Cortex of kidney (tissue), 1 donor: Measurements from ENCODE around the gene SNX22.

Experiments used
- DNase-seq: peaks from one replicate; lab custom pipeline; 2025; lab: John Stamatoyannopoulos, UW

Gene SNX22

GRCh38 chr15:64134345-64134829 is 17.1 kb upstream of the SNX22 start:
- DNase-seq = no peak

DNA sequence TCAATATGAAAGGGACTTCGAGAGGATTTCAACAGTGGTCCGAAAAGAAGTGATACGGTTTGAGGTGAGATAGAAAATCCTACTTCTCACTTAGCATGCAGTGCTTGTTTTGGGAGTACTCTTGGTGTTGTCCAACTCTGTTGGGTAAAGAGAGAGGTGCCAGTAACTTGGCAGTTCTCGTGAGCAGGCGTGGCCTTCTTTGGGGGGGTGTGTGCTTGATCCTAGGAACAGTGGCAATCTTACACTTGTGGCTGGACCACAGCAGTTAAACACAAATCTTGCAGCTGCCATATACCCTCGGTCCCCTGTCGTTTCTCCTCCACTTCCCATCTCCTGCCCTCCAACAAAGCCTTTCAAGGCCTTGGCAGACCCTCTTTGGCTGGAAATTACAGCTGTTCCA is 15.2 kb upstream of the SNX22 start:
- DNase-seq = no peak

- DNase-seq = no peak
Observed at GRCh38 chr15:64137226-64137833, 14.2 kb upstream of the SNX22 start.

DNA sequence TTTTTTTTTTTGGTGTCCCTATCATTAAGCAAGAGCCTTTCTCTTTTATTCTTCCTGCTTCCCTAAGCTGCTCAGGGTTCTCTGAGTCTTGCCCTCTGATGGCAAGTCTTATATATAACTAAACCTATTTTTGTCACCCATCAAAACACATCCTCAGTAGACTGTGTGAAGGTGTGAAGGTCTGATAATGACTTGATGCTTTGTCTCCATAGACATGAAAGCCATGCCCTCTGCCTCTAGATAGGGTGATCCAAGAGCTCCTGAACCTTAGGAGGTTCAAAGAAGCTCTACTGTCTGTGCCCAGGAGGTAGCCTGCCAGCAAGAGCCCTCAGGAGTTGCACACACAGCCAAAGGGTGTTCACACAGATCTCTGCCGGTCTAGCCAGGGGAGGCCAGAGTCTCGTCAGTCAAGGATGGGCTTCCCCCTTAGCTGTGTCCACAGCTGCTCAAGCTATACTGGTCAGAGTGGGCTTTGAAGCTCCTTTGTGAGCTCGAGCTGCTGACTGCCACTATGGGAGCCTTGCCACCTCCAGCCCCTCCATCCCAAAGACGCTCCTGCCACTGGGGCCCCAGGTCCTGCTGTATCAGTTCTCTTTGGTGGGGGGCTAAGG is 13.1 kb upstream of the SNX22 start:
- DNase-seq = no peak

- DNase-seq = no peak
Observed at GRCh38 chr15:64141798-64142512, 9.6 kb upstream of the SNX22 start.

DNA sequence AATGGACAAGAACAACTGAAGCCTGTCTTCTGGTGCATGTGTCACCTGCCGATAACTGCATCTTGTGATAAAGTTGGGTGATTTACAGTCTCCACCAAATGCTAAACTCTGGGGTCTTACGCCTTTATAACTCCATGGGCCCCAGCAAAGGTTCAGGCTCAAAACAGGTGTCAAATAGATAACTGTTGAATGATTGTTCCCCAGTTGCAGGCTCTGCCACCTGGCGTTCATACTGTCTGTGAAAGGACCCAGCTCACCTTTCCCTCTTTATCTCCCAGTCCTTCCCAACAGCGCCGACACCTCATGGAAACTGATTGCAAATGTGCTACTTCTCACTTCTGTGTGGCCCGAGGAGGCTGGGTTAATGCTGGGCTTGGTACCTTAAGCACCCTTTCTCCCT is 8.3 kb upstream of the SNX22 start:
- no peak for DNase-seq

GRCh38 chr15:64144192-64144564 is 7.4 kb upstream of the SNX22 start:
- DNase-seq = no peak

GRCh38 chr15:64144565-64145281 is 6.8 kb upstream of the SNX22 start:
- no peak for DNase-seq

GRCh38 chr15:64146041-64146440 is 5.5 kb upstream of the SNX22 start:
- DNase-seq = no peak

GRCh38 chr15:64146520-64146884 is 5.0 kb upstream of the SNX22 start:
- no peak for DNase-seq

DNA sequence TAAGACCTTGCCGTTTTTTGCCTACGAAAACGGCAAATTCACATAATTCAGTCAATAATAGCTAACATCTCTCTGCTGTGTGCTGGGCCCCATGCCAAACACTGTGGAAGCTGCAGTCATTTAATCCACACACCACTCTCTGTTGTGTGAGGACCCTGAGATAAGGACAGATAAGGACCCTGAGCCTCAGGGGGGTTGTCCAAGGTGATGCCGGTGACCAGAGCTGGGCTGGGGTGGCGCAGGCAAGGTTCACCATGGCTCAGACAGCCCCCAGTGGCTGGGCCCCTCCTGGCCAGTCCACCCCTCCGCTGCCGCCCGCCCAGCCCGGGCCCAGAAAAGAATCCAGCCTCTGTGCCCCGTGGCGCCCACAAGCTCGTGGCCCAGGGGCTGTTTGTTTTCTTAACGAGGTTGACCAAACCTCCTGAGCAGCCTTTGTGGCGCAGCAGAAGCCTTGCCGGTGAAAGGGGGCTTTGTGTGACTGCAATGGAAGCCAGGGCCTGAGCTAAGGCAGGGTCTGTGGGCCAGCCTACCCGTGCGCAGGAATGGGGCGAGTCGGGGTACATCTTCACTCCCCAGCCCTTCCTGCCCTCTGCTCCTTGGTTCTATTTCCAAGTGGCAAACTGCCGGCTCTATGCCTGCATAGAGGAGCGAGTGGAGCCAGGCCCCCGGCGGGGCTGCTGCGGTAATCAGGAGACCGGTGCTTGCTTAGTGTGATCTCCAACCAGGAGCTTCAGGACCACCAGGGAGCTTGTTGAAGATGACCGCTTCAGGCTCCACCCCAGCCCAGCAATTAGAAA is 4.4 kb upstream of the SNX22 start:
- no peak for DNase-seq

- DNase-seq = no peak
Observed at GRCh38 chr15:64148168-64148567, 3.4 kb upstream of the SNX22 start.

GRCh38 chr15:64148581-64148980 is 3.0 kb upstream of the SNX22 start:
- no peak for DNase-seq

DNA sequence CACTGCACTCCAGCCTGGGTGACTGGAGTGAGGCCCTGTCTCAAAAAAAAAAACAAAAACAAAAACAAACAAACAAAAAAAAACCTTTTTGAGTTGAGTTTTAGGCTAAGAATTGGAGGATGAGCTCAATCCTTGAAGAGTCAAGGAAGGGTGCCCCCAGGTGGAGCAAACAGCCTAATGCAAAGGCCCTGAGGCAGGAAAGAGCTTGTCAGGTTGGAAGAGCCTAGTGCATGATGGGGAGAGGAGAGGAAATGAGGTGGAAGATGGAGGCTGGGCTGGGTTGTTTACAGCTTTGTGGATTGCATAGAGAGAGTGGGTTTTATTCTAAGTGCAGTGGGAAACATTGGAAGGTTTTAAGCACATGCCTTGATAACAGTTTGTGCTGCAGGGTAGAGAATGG is 2.1 kb upstream of the SNX22 start:
- no peak for DNase-seq

DNA sequence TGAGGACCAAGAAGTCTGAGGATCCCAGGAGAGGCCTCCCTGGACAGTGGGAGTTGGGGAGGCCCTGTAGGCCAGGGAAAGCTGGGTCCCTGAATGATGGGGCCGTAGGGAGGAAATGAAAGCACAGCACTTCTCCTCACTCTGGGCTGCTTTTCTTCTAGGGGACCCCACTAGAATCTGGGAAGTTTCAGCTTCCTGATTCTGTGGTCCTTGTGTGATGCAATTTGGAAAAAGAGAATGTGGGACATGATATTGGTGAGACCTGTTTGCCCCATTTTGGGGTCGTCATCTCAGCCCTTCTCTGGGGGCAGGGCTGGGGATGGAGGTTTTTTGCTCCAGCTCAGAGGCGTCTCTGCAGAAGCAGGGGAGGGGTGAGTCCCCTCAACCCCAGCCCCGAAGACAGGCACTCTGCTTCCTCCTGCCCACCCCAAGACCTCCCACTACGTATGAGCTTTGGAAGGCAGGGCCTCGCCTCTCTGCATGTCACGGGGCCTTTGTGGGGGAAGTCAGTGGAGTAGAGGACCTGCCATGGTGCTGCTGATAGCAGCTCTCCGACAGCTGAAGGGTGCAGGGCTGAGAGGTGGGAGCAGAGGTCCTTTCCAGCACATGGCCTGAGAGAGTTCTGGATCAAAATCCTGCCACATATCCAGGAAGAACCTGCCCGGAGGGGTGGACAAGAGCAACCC is 1.5 kb upstream of the SNX22 start:
- no peak for DNase-seq

DNA sequence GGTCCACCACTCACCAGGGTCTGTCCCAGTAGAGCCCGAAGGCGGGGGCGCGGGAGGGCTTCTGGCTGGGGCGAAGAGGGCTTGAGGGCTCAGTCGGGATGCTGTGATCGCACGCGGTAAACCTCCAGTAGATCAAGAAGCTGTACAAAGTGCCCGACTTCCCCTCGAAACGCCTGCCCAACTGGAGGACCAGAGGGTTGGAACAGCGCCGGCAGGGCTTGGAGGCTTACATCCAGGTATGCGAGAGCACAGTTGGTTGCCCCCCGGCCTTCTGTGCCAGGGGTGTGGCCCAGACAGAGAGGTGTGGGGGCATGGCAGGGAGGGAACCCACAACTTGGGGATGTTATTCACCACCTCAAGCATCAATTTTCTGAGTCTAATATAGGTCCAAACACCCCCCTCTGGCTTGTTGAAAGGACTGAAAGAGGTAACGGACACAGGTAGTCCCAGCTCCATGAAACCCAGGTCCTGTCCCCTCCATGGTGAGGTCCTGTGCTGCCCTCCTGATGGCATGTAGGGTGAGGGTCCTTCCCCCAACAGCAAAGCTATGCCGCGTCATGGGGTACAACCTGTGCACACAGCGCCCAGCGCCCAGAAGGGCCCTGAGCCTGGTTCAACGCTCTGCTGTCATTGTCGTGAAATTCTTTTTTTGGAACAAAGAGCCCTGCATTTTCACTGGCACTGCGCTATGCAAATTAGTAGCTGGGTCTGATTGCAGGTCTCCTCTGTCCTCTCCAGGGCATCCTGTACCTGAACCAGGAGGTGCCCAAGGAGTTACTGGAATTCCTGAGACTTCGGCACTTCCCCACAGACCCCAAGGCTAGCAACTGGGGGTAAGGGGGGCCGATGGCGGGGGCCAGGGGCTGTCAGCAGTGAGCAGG is 1.2 kb downstream of the SNX22 start:
- DNase-seq = no peak

- no peak for DNase-seq
Observed at GRCh38 chr15:64153480-64154367, 2.2 kb downstream of the SNX22 start.

DNA sequence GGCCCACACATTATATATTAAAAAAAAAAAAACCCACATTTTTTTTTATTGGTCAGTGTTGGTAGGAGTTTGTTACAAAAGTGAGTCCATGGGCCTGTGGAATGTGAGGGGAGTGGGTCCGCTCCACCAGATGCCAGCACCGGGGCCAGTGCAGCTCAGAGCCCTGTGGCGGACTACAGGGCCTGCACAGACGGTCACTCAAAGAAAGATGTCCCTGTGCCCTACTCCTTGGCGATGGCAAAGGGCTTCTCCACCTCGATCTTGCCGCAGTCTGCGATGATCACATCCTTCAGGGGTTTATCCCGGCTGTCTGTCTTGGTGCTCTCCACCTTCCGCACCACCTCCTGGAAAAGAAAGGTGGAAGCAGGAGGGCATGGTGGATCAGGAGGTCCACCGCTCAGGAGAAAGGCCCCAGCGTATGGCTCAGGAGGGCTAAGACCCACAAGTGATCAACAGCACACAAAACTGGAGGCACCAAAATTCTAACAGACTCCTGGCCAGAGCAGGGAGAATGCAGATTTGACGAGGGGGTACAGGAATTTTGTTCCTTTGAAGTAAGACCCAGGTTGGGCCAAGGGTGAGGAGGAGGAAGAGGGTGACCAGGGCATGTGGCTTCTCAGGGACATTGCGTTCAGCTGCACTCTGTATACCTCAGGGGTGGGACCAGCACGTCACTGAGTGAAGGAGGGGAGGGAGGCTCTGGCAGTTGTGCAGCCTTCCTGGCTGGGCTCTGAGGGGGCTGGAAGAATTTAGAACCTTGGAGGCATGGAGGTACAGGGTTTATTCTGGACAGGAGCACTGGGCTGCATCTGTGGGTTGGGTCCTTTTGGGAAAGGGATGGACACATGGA is 4.5 kb downstream of the SNX22 start:
- no peak for DNase-seq
